B cell (primary cell): ENCODE measurements around the gene MRPL1. TPM values are rescaled to one million over a fixed set of nuclear protein-coding genes. Genes with fewer than 3 reads are reported as not detected.
A peak's percentile ranks its signal among the peaks of the same experiment; 100 is the strongest.

Experiments
- ATAC-seq: fragments of 200-7000 bp; cut with Tn5 transposase; one replicate; pipeline ENCODE4 v1.10.0; 2021; ENCODE audit warnings: low read depth, mild to moderate bottlenecking, moderate number of reproducible peaks, moderate library complexity
- CTCF ChIA-PET: fragments of 350-600 bp; sonication (Branson Sonifier 250); formaldehyde crosslinking; loops from one replicate; lab custom pipeline; 2021; ENCODE audit warnings: antibody characterized with exemption, inconsistent platforms; lab: Charles Lee
- POLR2A ChIA-PET: fragments of 350-600 bp; sonication (Branson Sonifier 250); formaldehyde crosslinking; loops from one replicate; lab custom pipeline; 2021; ENCODE audit warnings: antibody characterized with exemption; lab: Charles Lee
- DNase-seq: peaks from one replicate; pipeline ENCODE4 v3.0.0; 2013
- H2AFZ ChIP-seq: 2 replicates; pipeline ENCODE4 v1.6.1; 2012; ENCODE audit warnings: mild to moderate bottlenecking, low read depth, low read length; ENCODE audit not compliant: insufficient read depth, poor library complexity, severe bottlenecking
- H3K27ac ChIP-seq, 2 donors: 1 replicate in 1 of 2; 2 replicates in 1 of 2; pipeline ENCODE4 v1.5.1; 2012 to 2013; ENCODE audit warnings: low read length in 2 of 2, mild to moderate bottlenecking in 2 of 2, moderate library complexity in 1 of 2
- H3K27me3 ChIP-seq, 4 experiments: fragments of 200-600 bp in 1 of 4; sonication (generic) in 1 of 4; replicated peaks in 1 of 4; 1 replicate in 2 of 4; 2 replicates in 2 of 4; pipeline versions ENCODE4 v1.6.1 to v1.7.0; 2013 to 2016; ENCODE audit warnings: low read length in 3 of 4, mild to moderate bottlenecking in 2 of 4, mixed read lengths in 1 of 4, moderate library complexity in 1 of 4; ENCODE audit not compliant: insufficient read depth in 4 of 4, control insufficient read depth in 3 of 4; ENCODE audit errors: control extremely low read depth in 1 of 4
- H3K36me3 ChIP-seq, 2 experiments: replicated peaks in 1 of 2; 1 replicate in 1 of 2; 2 replicates in 1 of 2; pipeline versions ENCODE4 v1.6.1 to v1.7.1; 2013; ENCODE audit warnings: low read length in 1 of 2; ENCODE audit not compliant: insufficient read depth in 2 of 2, control insufficient read depth in 1 of 2; ENCODE audit errors: control extremely low read depth in 1 of 2, extremely low read depth in 1 of 2
- H3K4me1 ChIP-seq, 2 donors: fragments of 200-600 bp in 1 of 2; sonication (generic) in 1 of 2; 1 replicate in 1 of 2; 2 replicates in 1 of 2; pipeline versions ENCODE4 v1.5.1 to v1.6.1; 2013 to 2017; ENCODE audit warnings: low read length in 2 of 2; ENCODE audit not compliant: control insufficient read depth in 2 of 2, insufficient read depth in 2 of 2
- H3K4me2 ChIP-seq: replicated peaks from 2 replicates; pipeline ENCODE3; 2012; ENCODE audit warnings: mild to moderate bottlenecking, low read depth, low read length; ENCODE audit not compliant: poor library complexity, severe bottlenecking
- H3K4me3 ChIP-seq, 5 experiments: fragments of 200-600 bp in 1 of 5; sonication (generic) in 1 of 5; 1 replicate in 3 of 5; 2 replicates in 2 of 5; pipeline versions ENCODE4 v1.5.1 to v1.7.0; 2011 to 2016; ENCODE audit warnings: low read length in 4 of 5, mild to moderate bottlenecking in 4 of 5, low read depth in 2 of 5, control low read depth in 1 of 5, moderate library complexity in 1 of 5; ENCODE audit not compliant: insufficient read depth in 1 of 5; ENCODE audit errors: control extremely low read depth in 1 of 5, extremely low read depth in 1 of 5
- H3K79me2 ChIP-seq: fragments of 200-600 bp; sonication (generic); one replicate; pipeline ENCODE4 v1.6.0; 2016; ENCODE audit warnings: low read length; ENCODE audit not compliant: control insufficient read depth, insufficient read depth
- H3K9ac ChIP-seq: fragments of 200-600 bp; sonication (generic); 2 replicates; pipeline ENCODE4 v1.6.1; 2017; ENCODE audit warnings: mild to moderate bottlenecking, low read length, moderate library complexity
- H3K9me3 ChIP-seq, 3 donors: one replicate each; pipeline versions ENCODE4 v1.6.1 to v1.7.1; 2013; ENCODE audit warnings: low read length in 2 of 3; ENCODE audit not compliant: control insufficient read depth in 2 of 3, insufficient read depth in 1 of 3; ENCODE audit errors: control extremely low read depth in 1 of 3
- H4K20me1 ChIP-seq: 2 replicates; pipeline ENCODE4 v1.6.0; 2012; ENCODE audit warnings: mild to moderate bottlenecking, low read length; ENCODE audit not compliant: insufficient read depth, control insufficient read depth, poor library complexity, severe bottlenecking
- H3K27ac Mint-ChIP-seq: one replicate; pipeline ENCODE4 v1.8.0; 2021; ENCODE audit warnings: mixed read lengths
- H3K27me3 Mint-ChIP-seq: one replicate; pipeline ENCODE4 v1.8.0; 2021; ENCODE audit warnings: mixed read lengths
- H3K4me1 Mint-ChIP-seq: one replicate; pipeline ENCODE4 v1.8.0; 2021; ENCODE audit warnings: mixed read lengths
- H3K4me3 Mint-ChIP-seq: one replicate; pipeline ENCODE4 v1.8.0; 2021; ENCODE audit warnings: mixed read lengths
- H3K9me3 Mint-ChIP-seq: one replicate; pipeline ENCODE4 v1.8.0; 2022; ENCODE audit warnings: mixed read lengths; ENCODE audit not compliant: insufficient read depth
- EZH2 ChIP-seq: IDR thresholded peaks from 2 replicates; pipeline ENCODE4 v1.6.1; 2012; ENCODE audit warnings: borderline replicate concordance, low read depth, mild to moderate bottlenecking, moderate library complexity, low read length; ENCODE audit not compliant: insufficient read depth, poor library complexity, severe bottlenecking
- WGBS: methylation state at CpG from one replicate; pipeline ENCODE4 v1.1.5; 2013; ENCODE audit warnings: missing lambda C conversion rate; ENCODE audit not compliant: insufficient coverage; 5-methylcytosine and 5-hydroxymethylcytosine counted together
- intact Hi-C: fragments of 100-400 bp; cut with micrococcal nuclease; formaldehyde crosslinking; loops from one replicate; pipeline ENCODE4 v1.10.0; 2022
- polyA plus RNA-seq: library from polyadenylated mRNA; depleted of rRNA; stranded (reverse); fragments of >200 nt; gene quantifications from 2 replicates; pipeline ENCODE4 v1.2.3, GENCODE V29; 2012
- total RNA-seq, 2 donors: library from RNA; stranded (reverse); fragments of 120-200 nt in 1 of 2; gene quantifications; 1 replicate in 1 of 2; 2 replicates in 1 of 2; pipeline versions ENCODE4 v1.2.3 to v1.2.4, GENCODE V29; 2013 to 2022
- TF ChIP-seq, protein P1 (sequence below): fragments of 200-600 bp; IDR thresholded peaks from one replicate; pipeline ENCODE4 v1.8.0; 2022; ENCODE audit warnings: antibody characterized with exemption, mild to moderate bottlenecking

MRPL1 gene
- total and polyA plus RNA-seq, 2 donors (not counting 1 experiment from before 2014, with no cell fraction given) = 22.3 to 23.3 TPM

DNA sequence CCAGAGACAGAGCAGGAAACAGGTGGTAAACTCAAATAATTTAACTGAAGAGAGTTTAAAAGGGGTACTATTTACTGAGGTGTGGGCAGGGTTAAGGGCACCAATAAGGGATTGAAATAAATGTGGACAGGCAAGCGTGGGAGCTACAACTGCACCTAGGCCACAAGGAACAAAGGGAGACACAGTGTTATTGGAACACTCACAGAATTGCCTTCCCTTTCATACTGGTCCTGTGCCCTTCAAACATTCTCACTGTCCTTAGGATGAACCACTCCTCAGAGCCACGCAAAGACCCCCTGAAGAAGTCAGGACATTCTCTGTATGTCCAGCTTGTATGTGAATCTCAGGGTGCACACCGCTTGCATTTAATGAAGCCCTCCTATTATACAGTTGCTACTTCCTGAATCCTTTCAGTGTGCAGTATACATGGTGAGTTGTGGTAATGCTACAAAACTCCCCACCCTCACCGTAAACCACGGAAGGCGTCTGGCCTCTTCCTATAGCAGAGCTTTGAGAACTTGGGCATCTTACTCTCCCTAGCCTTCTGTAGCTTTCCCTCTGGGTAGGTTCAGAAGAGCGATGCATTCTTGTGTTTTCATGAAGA, 9.6 kb upstream of the MRPL1 start:
- Histone ChIP-seq H3K4me3 (peak overlapping the region in 3 of 5 experiments; percentile 19 to 55 (median 30)), H3K79me2 (peaks cover 15% of the 10 kb centered on the region), H3K27ac (peak overlapping the region; percentile 62 to 72), H3K9me3 (no peaks in the 10 kb centered on the region), H3K4me1 (peaks cover 45% of the 10 kb centered on the region in 2 donors), H4K20me1 (no peaks in the 10 kb centered on the region), H3K4me2 (peak overlapping the region; percentile 72), H3K36me3 (no peaks in the 10 kb centered on the region), H3K9ac (peak overlapping the region; percentile 52), H2AFZ (peak overlapping the region; percentile 95), H3K27me3 (no peaks in the 10 kb centered on the region)
- ChIA-PET CTCF (interaction anchor here (1.0 to 1.8 kb wide), 3 partner anchors 9 to 35 kb away, joined by 6 to 12 read pairs (median 7); partner anchors contain the start of gene MRPL1), POLR2A (interaction anchor here (0.7 to 1.8 kb wide), 4 partner anchors 9 to 68 kb away, joined by 3 to 21 read pairs (median 10); partner anchors contain the start of gene MRPL1)
- 60% methylated on average over 1 of the region's 7 CpGs for WGBS
- Mint-ChIP-seq H3K27me3 (no peaks in the 10 kb centered on the region), H3K4me3 (peak overlapping the region; percentile 89), H3K4me1 (peaks cover 48% of the 10 kb centered on the region), H3K27ac (peak overlapping the region; percentile 96), H3K9me3 (no peaks in the 10 kb centered on the region)
- DNase-seq (peak; percentile 82), ATAC-seq (peak; percentile 99)
- intact Hi-C loops = loop anchor here (1.0 to 2.0 kb wide), 2 partner anchors 9 to 32 kb away; partner anchors contain the start of gene MRPL1
- TF ChIP-seq EZH2 = no peak
- TF ChIP-seq, protein P1, sequence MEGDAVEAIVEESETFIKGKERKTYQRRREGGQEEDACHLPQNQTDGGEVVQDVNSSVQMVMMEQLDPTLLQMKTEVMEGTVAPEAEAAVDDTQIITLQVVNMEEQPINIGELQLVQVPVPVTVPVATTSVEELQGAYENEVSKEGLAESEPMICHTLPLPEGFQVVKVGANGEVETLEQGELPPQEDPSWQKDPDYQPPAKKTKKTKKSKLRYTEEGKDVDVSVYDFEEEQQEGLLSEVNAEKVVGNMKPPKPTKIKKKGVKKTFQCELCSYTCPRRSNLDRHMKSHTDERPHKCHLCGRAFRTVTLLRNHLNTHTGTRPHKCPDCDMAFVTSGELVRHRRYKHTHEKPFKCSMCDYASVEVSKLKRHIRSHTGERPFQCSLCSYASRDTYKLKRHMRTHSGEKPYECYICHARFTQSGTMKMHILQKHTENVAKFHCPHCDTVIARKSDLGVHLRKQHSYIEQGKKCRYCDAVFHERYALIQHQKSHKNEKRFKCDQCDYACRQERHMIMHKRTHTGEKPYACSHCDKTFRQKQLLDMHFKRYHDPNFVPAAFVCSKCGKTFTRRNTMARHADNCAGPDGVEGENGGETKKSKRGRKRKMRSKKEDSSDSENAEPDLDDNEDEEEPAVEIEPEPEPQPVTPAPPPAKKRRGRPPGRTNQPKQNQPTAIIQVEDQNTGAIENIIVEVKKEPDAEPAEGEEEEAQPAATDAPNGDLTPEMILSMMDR = no peak
